ENCODE data around the gene TSGA10IP. TPM values are rescaled to one million over a fixed set of nuclear protein-coding genes. Genes with fewer than 3 reads are reported as not detected.

The TSGA10IP gene
- total RNA-seq, 4 donors from 2014 or later, result not detected

DNA sequence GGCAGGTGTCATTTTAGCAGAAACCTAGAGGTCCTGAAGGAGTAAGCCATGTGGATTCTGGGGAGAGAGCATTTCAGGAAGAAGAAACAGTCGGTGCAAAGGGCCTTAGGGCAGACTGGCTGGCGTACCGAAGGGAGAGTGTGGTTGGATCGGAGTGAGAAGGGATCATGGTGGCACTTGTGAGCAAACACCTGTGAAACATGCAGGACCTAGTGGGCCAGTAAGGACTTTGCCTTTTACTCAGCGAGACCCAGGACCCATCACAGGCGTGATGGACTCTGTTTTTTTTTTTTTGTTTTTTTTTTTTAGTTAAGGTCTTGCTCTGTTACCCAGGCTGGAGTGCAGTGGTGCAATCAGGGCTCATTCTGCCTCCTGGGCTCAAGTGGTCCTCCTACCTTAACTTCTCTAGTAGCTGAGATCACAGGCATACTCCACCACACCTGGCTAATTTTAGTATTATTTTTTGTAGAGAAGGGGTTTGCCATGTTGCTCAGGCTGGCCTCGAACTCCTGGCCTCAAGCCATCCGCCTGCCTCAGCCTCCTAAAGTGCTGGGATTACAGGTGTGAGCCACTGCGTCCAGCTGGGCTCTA, 3.5 kb upstream of the TSGA10IP start:
- Histone ChIP-seq H3K27ac (no peak overlapping the region), H3K27me3 (peaks cover 0 to 2% (median 0%) of the 10 kb centered on the region in 3 donors), H3K4me1 (no peaks in the 10 kb centered on the region)

DNA sequence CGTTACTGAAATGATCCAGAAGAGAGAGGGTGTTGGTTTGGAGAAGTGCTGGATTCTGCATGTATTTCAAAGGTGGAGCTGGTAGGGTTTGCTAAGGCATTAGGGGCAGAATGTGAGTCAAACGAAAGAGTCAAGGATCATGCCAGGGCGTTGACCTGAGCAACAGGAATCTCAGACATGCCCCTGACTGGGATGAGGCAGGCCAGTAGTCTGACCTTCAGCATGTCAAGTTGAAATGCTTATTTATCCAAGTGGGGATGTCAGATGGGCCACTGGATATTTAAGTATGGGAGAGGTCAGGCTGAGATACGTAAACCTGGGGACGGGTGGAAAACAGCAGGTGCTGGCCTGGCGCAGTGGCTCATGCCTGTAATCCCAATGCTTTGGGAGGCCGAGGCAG, 2.7 kb upstream of the TSGA10IP start:
- H3K9me3 ChIP-seq, result no peaks in the 10 kb centered on the region
- no peak overlapping the region for H3K27ac ChIP-seq
- no peaks in the 10 kb centered on the region for H3K36me3 ChIP-seq
- no peak for ATAC-seq
- no peak for TF ChIP-seq POLR2A (IDR thresholded peaks at IDR 0.05)
- TF ChIP-seq, protein P1, sequence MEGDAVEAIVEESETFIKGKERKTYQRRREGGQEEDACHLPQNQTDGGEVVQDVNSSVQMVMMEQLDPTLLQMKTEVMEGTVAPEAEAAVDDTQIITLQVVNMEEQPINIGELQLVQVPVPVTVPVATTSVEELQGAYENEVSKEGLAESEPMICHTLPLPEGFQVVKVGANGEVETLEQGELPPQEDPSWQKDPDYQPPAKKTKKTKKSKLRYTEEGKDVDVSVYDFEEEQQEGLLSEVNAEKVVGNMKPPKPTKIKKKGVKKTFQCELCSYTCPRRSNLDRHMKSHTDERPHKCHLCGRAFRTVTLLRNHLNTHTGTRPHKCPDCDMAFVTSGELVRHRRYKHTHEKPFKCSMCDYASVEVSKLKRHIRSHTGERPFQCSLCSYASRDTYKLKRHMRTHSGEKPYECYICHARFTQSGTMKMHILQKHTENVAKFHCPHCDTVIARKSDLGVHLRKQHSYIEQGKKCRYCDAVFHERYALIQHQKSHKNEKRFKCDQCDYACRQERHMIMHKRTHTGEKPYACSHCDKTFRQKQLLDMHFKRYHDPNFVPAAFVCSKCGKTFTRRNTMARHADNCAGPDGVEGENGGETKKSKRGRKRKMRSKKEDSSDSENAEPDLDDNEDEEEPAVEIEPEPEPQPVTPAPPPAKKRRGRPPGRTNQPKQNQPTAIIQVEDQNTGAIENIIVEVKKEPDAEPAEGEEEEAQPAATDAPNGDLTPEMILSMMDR (IDR thresholded peaks at IDR 0.05 in 4 of 5, conservative IDR thresholded peaks at IDR 0.05 in 1 of 5), result no peak
- H3K4me1 ChIP-seq, result no peaks in the 10 kb centered on the region
- peaks cover 0 to 2% (median 0%) of the 10 kb centered on the region in 3 donors for H3K27me3 ChIP-seq
- no peak overlapping the region for H3K4me3 ChIP-seq
- intact Hi-C loops (cut with DNase I; ENCODE audit: low total_unique reads), result no loop called here
- DNase-seq, result no peak
- in situ Hi-C loops (cut with MboI; ENCODE audit: low sequenced_read_pairs in 4 of 4), result no loop called here

More for the DNA sequence above, 3.5 kb upstream of the TSGA10IP start:
- TF ChIP-seq POLR2A (IDR thresholded peaks at IDR 0.05), result no peak
- TF ChIP-seq, protein P1 (IDR thresholded peaks at IDR 0.05 in 4 of 5, conservative IDR thresholded peaks at IDR 0.05 in 1 of 5), result no peak
- ATAC-seq, result no peak
- intact Hi-C loops (cut with DNase I; ENCODE audit: low total_unique reads), result no loop called here
- Histone ChIP-seq H3K36me3 (no peaks in the 10 kb centered on the region), H3K9me3 (no peaks in the 10 kb centered on the region), H3K4me3 (no peak overlapping the region)
- no peak for DNase-seq
- in situ Hi-C loops (cut with MboI; ENCODE audit: low sequenced_read_pairs in 4 of 4), result no loop called here

GRCh38 chr11:65944191-65944590, 1.1 kb upstream of the TSGA10IP start:
- DNase-seq (no peak), ATAC-seq (no peak)
- peaks cover 0 to 2% (median 0%) of the 10 kb centered on the region in 3 donors for H3K27me3 ChIP-seq
- in situ Hi-C loops (cut with MboI; ENCODE audit: low sequenced_read_pairs in 4 of 4), result no loop called here
- H3K27ac ChIP-seq, result no peak overlapping the region
- no peaks in the 10 kb centered on the region for H3K36me3 ChIP-seq
- intact Hi-C loops (cut with DNase I; ENCODE audit: low total_unique reads), result no loop called here
- no peak overlapping the region for H3K4me3 ChIP-seq
- H3K4me1 ChIP-seq, result no peaks in the 10 kb centered on the region
- no peaks in the 10 kb centered on the region for H3K9me3 ChIP-seq
- TF ChIP-seq POLR2A (IDR thresholded peaks at IDR 0.05), result no peak
- TF ChIP-seq, protein P1 (IDR thresholded peaks at IDR 0.05 in 4 of 5, conservative IDR thresholded peaks at IDR 0.05 in 1 of 5), result no peak

- DNase-seq, result no peak
- in situ Hi-C loops (cut with MboI; ENCODE audit: low sequenced_read_pairs in 4 of 4) (no loop called here), intact Hi-C loops (cut with DNase I; ENCODE audit: low total_unique reads) (no loop called here)
- Histone ChIP-seq H3K27me3 (no peaks in the 10 kb centered on the region), H3K4me1 (no peaks in the 10 kb centered on the region), H3K27ac (no peak overlapping the region), H3K9me3 (no peaks in the 10 kb centered on the region), H3K36me3 (no peaks in the 10 kb centered on the region), H3K4me3 (no peak overlapping the region)
- TF ChIP-seq POLR2A (IDR thresholded peaks at IDR 0.05), result no peak
- TF ChIP-seq, protein P1 (IDR thresholded peaks at IDR 0.05 in 4 of 5, conservative IDR thresholded peaks at IDR 0.05 in 1 of 5), result no peak
- ATAC-seq, result no peak
These were observed 513 bp upstream of the TSGA10IP start for GRCh38 chr11:65944767-65945166.

Data from gastrocnemius medialis (tissue), 4 donors.